ENCODE measurements around the gene GPR84. TPM values are rescaled to one million over a fixed set of nuclear protein-coding genes. Genes with fewer than 3 reads are reported as not detected.

The GPR84 gene
- total RNA-seq, 2 experiments from 2014 or later: 0.98 to 1.7 TPM

DNA sequence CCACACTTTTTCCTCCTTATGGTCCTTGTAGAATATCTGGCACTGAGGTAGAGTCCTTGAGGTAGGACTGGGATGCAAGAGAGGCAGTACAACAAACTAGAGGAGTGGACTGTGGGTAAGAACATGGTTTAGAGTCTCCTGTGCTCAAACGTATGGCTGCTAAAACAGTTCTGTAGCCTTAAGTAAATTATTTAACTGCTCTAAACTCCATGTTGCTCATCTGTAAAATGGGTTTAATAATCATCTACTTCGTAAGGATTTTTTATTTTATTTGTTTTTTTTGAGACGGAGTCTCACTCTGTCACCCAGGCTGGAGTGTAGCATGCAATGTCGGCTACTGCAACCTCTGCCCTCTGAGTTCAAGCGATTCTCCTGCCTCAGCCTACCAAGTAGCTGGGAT, 42.9 kb downstream of the GPR84 start:
- peaks cover 8% of the 10 kb centered on the region for H3K4me1 Mint-ChIP-seq
- no peak overlapping the region for H3K4me3 Mint-ChIP-seq
- ChIA-PET CTCF (interaction anchor here (0.6 to 3.8 kb wide), 12 partner anchors 9 to 151 kb away, joined by 3 to 10 read pairs (median 4); no protein-coding TSS in a partner anchor), POLR2A (interaction anchor here (0.6 to 0.7 kb wide), 2 partner anchors 22 to 26 kb away, joined by 3 to 6 read pairs; no protein-coding TSS in a partner anchor)
- no peaks in the 10 kb centered on the region for H3K36me3 Mint-ChIP-seq (ENCODE audit: low read depth)
- no peak for DNase-seq
- intact Hi-C loops (cut with DNase I, micrococcal nuclease): no loop called here
- no peaks in the 10 kb centered on the region for H3K27me3 Mint-ChIP-seq
- H3K9me3 Mint-ChIP-seq (ENCODE audit: low read depth): no peaks in the 10 kb centered on the region
- ATAC-seq: no peak
- H3K27ac Mint-ChIP-seq: no peak overlapping the region

Small RNA genes lying within 50 kb of the gene (microRNA-seq; reads per million reads assigned to microRNA genes)
- 169 reads per million, percentile 70 among the genes with 10 or more reads in this experiment for gene MIR148B (ENCODE audit: borderline replicate concordance)

Other genes with a start within 250 kb of the GPR84 start
- gene SMUG1, start 175.5 kb downstream of the GPR84 start, total RNA-seq: 10 to 100 TPM; 19.5 to 28.5 TPM
- 100 to 1,000 TPM; 140 to 146 TPM for gene CBX5, start 84.4 kb downstream of the GPR84 start, total RNA-seq
- 1,000 to 10,000 TPM; 1,642 to 2,308 TPM for gene HNRNPA1, start 83.8 kb downstream of the GPR84 start, total RNA-seq
- gene NFE2, start 63.5 kb downstream of the GPR84 start, total RNA-seq: not detected
- 10 to 100 TPM; 95.2 to 98.7 TPM for gene COPZ1, start 39.4 kb downstream of the GPR84 start, total RNA-seq
- under 1 TPM; 0.73 to 0.74 TPM for gene ZNF385A, start 20.2 kb upstream of the GPR84 start, total RNA-seq
- 10 to 100 TPM; 38.6 to 58.0 TPM for gene ITGA5, start 54.8 kb upstream of the GPR84 start, total RNA-seq
- gene GTSF1, start 109.1 kb upstream of the GPR84 start, total RNA-seq: 1 to 10 TPM; 6.8 to 7.2 TPM
- gene NCKAP1L, start 133.3 kb upstream of the GPR84 start, total RNA-seq: 100 to 1,000 TPM; 131 to 174 TPM
- 10 to 100 TPM; 24.3 to 25.8 TPM for gene PDE1B, start 185.1 kb upstream of the GPR84 start, total RNA-seq
- gene PPP1R1A, start 224.2 kb upstream of the GPR84 start, total RNA-seq: not detected